GM18502 (cell line): ENCODE data around the gene SNCAIP.
"Not testable (repeated sequence)": the region's sequence is repeated elsewhere in the genome, so short reads cannot be mapped to it uniquely, and the experiment has no call there.

Source experiments
- ATAC-seq: cut with Tn5 transposase; IDR thresholded peaks from one replicate; pipeline ENCODE4 v1.9.1; 2021; ENCODE audit warnings: mild to moderate bottlenecking; ENCODE audit not compliant: unreplicated experiment, poor library complexity

SNCAIP gene

DNA sequence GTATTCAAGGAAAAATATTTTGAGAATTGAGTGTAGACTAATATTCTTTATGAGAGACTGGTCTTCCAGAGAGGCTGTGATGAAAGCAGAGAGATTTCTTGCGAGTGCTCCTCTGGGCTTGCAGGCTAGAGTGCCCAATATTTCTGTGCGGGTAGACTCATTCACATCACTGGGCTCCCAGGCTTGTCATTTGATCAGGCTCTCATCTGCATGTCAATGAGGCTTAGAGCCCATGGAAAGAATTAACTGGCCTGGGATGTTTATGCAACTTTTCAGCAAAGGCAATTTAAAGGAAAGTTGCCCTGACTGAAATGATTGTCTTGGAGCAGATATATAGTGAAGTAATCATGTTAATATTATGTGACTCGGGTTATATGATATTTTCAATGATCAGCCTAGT lies 42.3 kb downstream of the SNCAIP start:
- no peak for ATAC-seq

DNA sequence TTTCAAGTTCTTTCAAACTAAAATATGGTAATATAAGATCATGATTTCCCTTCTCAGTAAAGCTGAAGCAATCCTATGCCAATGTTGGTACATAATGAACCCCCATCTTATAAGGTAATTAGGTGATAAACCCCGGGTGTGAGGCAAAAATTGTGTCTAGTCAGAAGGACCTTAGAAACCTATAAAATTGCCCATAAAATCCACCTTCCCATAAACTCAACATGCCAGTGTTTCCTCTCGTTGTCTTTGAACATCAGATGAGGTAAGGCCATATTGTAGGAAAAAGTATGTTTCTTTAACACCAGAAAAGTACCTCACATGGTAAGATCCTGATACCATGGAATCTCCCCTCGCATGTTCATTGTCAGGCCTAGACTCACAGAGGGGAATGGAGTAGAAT lies 43.3 kb downstream of the SNCAIP start:
- no peak for ATAC-seq

DNA sequence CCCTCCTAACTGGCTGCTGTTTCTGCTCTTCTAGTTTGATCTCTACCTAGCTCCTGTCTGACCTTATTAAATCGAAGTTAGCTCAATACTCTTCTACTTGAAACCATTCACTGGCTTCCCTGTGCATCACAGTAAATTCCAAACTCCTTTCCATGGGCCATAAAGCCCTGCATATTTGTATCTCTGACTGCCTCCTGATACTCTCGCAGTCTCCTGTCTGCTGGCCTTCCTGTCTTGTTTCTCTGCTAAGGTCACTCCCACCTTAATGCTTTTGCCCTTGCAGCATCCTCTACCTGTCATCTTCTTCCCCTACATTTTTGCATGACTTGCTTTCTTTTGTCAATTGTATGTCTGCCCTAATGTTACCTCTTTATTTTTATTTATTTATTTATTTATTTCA lies 44.8 kb downstream of the SNCAIP start:
- ATAC-seq: no peak

DNA sequence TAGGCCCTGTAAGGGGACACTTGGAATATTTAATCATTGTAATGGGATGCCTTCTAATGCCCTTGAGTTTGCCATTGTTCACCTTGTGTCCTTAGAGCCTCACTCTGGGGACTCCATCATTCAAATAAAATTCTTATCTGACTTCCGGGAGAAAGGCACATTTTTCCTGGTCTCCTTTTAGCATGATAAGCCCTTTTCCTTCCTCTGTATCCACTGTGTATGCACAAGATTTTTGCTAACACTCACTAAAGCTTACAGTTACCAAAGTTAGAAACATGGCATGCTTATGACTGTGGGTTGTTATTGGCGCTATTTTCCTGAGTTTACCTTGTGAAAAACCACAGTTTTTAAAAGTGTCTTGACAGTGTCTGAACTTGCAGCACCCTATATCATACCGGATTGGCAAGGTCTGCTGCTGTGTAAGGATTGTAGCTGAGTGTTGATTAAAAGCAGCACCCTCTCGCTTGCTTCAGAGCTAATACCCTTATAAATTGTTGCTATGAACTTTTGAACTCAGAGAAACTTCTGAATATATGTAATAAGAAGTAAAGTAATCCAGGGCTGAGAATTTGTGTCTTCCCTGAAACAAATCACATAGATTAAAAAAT lies 46.4 kb downstream of the SNCAIP start:
- no peak for ATAC-seq

DNA sequence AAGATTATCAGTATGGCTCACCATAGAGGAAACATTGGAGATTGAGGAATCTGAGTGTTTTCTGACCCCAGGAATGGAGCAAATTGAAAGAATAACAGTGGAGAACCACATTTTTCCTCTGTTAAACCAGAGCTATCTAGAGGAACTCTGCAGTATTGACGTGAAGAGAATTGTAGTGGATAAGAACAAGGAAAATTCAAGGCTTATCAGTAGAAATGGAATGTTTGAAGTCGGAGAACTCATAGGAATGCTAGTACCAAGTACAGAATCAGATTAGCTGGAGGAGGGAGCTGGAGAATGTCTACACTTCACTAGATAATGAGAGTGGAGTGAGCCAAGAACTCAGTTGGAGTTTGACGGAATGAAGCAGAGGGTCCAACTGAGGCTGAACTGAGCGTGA lies 50.3 kb downstream of the SNCAIP start:
- no peak for ATAC-seq

DNA sequence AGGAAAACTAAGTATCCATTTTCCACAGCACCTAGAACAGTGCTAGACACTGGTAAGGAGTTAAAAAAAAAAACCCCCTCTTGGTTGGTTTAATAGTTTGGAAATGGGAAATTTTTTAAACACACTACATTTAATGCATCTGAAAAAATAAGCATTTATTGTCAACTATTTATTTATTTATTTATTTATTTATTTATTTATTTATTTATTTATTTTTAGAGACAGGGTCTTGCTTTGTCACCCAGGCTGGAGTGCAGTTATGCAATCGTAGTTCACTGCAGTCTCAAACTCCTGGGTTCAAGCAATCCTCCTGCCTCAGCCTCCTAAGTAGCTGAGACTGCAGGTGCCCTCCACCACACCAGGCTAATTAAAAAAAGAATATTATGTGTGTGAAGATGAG lies 51.6 kb downstream of the SNCAIP start:
- ATAC-seq: no peak

DNA sequence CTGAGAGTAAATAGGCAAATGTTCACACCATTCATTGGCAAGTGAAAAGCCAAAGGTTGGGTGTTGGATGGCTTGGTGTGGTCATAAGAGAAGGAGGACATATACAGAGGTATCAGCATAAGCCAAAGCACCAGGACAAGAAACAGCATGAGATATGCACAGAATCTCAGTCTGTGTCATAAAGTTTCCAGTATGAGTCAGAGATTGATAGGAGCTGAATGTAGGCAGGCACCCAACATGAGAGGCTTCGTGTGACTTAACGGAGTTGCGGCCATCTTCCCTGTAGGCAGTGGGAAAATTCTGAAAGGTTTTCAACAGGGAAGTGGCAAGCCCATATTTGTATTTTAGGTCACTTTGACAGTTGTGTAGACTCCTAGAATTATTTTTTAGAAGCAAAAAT lies 54.5 kb downstream of the SNCAIP start:
- ATAC-seq: peak; percentile 89

DNA sequence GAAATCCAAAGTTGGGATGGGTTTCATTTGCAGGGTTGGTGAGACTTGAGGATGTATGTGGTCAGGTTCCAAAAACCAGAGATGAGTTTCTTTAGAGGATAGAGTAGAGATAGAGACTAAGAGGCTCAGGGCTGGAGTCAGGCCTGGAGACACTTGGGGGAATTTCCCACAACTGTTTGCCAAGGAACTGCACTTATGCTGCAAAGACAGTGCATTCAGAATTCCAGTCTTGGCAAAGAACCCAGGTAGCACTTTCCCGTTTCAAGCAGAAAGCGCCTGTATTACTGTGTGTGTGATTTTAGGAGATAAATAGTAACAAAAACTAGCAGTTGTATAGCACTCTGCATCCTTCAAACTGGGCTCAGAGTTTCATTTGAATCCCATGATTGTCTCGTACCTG lies 55.4 kb downstream of the SNCAIP start:
- no peak for ATAC-seq

DNA sequence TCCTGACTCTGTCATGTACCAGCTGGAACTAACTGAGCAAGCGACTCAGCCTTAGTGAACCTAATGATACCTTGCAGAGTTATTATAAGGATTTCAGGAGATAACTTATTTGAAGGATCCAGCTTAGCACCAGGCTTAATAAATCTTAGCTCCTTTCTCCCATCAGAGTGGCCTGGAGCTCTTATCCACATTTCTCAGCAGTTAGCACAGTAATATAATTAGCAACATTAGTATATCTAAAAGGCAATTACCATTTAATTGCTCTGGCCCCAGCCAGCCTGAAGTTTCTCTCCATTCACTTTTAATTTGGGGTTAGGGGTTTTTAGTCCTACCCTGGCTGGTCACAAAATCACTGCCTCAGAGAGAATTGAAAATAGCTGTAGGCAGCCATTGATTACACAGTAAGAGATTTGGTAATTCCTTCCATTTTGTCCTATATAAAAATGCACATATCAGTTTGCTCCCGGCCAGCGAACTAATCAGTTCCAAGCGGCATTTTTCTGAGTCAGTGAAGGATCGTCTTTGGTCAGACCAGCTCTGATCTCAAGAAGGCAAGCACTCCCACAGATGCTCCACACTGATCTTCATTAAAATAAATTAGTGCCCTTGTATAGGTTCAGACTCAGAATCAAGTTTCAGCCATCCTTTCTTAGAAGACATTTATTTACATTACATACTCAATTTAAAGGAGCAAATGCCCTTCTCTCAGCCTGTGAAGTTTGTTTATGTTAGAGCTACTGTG lies 56.6 kb downstream of the SNCAIP start:
- no peak for ATAC-seq

DNA sequence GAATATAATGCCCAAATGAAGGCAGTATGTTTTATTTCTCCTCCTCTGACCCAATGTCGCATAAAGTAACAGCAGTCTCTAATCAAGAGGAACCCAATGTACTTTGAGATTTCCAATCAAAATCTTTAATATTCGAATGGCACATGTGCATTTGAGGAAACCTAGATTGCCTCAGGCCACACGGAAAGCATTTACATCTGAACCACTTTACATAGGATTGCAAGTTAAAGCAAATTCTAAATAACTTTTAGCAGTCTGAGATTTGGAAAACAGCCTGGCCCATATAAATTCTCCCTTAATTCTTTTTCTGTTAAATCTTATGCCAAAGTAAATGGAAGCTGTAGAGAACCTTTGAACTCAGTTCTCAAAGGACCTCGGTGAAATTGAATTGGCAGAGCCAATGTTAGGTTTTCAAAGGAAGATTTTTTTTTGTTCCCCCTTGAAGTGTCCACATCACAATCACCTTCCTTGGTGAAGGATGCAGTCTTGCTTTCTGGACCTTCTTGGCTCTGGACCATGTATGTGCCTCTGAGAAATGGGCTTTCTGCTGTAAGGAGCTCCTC lies 57.3 kb downstream of the SNCAIP start:
- ATAC-seq: no peak

DNA sequence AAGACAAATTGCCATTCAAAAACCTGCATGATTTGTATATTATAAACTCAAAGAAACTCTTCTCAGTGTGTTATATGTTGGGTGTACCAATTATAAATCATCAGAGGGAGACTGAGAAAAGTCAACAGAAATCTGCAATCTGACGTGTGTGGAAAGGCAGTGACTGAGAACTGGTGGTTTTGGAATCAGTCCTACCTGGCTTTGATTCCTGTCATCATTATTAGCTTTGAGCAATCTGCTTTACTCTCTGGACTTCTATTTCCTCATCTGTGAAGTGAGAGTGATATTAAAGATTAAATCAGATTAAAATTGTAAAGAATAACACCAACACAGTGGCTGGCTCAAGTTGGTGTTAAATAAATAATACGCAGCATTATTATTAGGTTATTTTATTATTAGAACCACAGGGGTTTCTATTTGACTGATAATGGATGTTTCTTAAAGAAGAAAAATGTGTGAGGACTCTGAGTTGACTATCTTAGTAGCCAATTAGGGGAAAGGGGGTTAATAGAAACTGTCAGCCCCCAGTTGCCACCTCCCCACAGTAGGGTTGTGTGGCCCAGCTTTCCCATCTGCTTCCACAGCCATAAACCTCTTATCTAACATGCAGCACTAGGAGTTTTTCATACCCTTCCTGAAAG lies 59.6 kb downstream of the SNCAIP start:
- ATAC-seq: peak; percentile 45

DNA sequence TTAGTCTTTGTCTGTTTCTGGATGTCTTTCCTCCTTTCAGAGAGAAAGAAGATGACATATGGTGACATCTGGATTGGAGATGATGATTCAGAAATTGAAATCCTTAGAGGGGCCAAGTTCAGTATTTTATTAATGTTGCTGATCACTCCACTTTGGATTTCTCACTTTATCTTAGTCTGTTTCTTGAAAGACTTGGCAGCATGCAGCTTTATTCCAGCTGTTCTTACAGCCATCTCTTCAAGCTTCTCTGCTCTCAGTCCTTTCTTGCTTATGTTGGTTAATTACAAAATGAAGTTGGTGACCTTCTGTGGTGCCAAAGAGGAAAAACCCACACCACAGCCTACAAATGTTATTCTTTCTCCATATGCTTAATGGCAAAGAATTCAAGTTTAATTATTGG lies 62.1 kb downstream of the SNCAIP start:
- no peak for ATAC-seq

DNA sequence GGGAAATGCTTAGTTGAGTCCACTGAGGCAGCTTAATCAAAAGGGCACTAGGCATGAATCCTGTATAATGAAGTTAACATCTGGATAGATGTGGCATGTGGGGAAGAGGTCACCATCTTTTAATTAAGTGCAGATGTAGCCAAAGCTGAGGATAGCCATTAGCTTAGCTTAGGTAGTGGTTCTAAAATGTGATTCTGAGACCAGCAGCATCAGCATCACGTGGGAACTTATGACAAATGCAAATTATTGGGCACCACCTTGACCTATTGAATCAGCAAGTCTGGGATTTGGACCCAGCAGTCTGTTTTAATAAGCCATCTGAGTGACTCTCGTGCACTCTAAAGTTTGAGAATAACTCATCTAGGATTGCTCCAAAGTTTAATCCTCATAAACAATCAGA lies 63.8 kb downstream of the SNCAIP start:
- no peak for ATAC-seq

DNA sequence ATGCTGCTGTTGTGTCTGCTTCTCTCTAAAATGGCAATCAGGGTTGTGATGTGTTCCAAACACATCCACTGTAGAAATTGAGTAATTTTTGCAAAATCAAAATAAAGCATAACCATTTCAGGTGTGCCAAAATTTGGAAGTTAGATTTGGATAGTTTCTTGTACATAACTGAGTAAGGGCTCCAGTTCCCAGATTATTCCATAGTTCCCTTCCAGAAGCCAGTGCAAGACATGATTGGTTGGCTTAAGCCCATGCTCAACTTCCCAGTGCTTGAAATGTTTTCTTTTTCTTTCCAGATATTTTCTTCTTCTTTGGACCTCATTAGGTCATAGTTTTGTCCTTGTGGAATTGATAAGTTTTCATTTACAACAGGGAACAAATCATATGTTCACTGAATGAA lies 64.2 kb downstream of the SNCAIP start:
- ATAC-seq: no peak

DNA sequence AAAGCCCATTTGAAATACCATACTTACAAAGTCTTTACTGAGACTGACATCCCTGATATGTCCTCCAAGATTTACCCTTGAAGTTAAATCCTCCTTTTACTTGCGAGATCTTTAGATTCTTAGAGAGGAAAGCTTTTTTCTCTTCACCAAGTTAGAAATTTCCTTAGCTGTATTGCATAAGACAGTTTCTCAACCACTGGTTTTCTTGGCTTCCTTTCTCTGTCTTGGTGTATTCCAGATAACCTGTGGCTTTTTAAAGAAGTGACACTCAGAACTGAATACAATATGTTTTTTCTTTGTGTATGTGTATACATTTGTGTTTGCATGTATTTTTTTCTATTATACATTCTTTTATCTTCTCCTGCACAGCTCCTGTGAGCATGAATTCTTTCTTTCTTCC lies 65.0 kb downstream of the SNCAIP start:
- ATAC-seq: no peak

DNA sequence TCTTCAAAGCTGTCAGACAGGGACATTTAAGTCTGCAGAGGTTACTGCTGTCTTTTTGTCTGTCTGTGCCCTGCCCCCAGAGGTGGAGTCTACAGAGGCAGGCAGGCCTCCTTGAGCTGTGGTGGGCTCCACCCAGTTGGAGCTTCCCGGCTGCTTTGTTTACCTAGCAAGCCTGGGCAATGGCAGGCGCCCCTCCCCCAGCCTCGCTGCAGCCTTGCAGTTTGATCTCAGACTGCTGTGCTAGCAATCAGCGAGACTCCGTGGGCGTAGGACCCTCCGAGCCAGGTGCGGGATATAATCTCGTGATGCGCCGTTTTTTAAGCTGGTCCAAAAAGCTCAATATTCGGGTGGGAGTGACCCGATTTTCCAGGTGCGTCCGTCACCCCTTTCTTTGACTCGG lies 70.9 kb downstream of the SNCAIP start:
- not testable (repeated sequence) for ATAC-seq

DNA sequence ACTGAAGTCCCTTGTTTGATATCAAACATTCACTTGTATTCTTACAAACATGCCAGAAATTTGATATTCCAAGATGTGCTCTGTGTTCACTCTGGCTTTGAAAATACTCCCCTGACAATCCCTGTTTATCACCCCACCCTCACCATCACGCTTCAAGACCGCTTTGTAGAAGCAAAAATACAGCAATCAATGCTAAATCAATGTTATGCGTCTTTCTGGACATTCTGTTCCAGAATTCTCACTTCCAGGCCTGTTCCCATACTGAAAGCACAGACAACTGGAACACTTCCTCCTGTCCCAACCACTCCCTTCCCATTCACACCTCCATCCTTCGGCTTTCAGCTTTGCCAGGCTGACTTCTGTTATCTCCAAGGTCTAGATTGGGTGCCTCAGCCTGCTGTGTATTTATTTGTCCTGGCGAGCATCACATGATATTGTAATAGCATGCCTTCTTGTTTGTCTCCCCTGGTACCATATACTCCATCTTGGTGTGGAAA lies 72.8 kb downstream of the SNCAIP start:
- no peak for ATAC-seq

DNA sequence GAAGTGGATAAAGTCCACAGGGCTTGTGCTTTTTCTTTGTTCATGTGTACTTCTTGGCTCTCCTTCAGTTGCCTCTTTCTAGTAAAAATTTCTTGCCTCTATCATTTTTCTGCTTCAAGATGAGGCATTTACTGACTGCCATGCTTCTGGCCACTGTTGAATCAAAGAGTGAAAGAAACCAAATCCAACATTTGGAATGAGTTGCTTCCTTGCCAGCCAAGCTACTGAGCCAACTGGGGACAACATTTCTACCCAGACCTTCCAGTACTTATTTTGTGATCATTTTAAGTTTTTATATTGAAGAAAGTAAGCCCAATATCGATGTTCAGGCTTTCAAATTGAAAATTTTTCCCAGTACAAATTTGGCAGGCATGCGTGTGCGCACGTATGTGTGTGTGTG lies 73.2 kb downstream of the SNCAIP start:
- no peak for ATAC-seq

DNA sequence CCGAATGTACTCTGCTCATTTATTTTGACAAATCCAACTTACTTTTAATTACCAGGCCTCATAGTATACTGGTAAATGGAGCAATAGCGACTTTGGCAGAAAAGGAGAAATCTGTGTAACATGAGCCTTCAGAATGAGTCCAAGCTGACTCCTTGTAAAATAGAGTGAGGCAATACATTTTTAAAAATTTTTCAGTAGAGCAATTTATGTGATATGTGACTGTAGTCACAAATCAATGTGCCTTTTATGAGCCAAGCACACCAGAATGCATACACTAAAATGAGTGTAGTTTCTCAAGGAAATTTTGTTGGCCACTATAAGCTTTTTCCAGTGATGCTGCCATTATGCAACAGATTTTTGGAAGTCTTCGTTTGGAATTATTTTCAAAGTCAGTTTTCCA lies 73.8 kb downstream of the SNCAIP start:
- ATAC-seq: no peak

DNA sequence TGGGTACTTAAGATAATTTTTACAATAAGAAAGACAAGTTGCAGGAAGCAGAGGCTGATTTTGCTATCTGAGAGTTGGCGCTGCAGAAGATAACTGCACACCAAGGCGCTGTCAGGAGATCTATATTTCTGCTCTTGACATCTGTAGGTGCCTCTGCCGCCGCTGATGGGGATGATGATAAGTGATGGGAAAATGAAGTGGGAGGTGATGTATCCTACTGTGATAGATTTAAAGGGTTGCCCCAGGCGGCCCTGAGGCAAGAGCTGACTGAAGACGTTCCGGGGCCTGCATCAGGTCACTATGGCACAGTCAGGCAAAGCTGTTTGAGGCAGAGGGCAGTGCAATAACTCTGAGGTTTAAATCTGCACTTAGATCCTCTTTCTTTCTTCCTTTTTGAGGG lies 78.1 kb downstream of the SNCAIP start:
- ATAC-seq: no peak

DNA sequence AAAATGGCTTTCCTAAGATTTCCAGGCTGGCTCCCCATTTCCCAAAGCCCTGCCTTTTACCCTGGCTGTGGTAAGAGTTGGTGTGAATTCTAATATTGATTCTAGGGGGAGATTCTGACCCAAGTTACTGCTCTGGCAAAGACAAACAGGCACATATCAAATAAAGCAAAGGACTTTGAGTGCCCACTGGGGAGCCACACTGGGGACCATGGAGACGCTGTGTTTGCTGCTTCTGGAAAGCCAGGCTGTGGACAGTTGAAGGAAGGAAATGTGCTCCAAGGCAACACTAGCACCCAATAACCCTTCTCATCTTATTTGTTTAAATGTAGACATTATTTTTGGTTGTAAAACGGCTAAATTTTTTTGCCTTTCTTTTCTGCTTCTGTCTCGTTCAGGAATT lies 78.7 kb downstream of the SNCAIP start:
- ATAC-seq: no peak
